Kidney tubule cell (primary cell): Measurements from ENCODE around the gene POLR2A.
A peak's percentile ranks its signal among the peaks of the same experiment; 100 is the strongest.
"Not testable (repeated sequence)": the region's sequence is repeated elsewhere in the genome, so short reads cannot be mapped to it uniquely, and the experiment has no call there.

ENCODE experiments used
- DNase-seq: peaks from one replicate; pipeline ENCODE4 v3.0.0-alpha.2; 2018; ENCODE audit warnings: low spot score

The POLR2A gene

GRCh38 chr17:7479213-7480088, 4.7 kb upstream of the POLR2A start, which contains the start of gene ZBTB4:
Gene ZBTB4, minus strand, starts transcription at chr17:7479631. Its CDS starts 12,830 bp downstream, at chr17:7466801.
- peak; percentile 60 for DNase-seq

DNA sequence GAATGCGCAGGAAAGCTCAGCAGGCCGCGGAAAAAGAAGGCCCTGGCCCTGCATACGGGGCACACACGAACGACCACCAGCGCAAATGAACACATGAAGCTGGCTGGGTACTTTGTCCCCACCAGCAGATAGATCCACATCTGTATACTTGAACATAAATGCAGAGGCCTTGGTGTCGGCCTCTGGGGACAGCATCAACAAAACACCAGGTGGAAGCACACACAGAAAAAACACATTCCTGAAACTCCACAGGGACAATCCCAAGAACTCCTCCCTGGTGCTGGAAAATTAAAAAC, 4.1 kb upstream of the POLR2A start:
- DNase-seq = no peak

DNA sequence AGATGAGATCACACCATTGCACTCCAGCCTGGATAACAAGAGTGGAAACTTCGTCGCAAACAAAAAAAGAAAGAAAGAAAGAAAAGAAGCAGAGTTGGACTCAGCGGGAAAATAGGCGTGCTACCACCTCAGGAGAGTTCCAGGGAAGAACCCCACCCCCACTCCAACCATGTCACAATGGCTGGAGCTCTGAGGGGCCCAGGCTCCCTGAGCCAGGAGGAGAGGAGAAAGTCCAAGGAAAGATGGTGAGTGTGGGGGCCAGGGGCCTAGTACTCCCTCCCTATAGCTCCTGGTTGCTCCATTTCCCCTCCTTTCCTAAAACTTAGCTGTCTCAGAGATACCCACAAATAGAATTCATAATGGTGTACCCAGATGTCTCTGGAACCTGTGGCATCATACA, 2.9 kb upstream of the POLR2A start, which contains the start of gene SLC35G6:
TSS of gene SLC35G6 (plus strand) at position 172 of the 400 bp plus-strand sequence. CDS start at position 243, 71 bp downstream.
- DNase-seq = not testable (repeated sequence)

- DNase-seq = not testable (repeated sequence)
Observed at GRCh38 chr17:7481842-7482741, 2.1 kb upstream of the POLR2A start.

DNA sequence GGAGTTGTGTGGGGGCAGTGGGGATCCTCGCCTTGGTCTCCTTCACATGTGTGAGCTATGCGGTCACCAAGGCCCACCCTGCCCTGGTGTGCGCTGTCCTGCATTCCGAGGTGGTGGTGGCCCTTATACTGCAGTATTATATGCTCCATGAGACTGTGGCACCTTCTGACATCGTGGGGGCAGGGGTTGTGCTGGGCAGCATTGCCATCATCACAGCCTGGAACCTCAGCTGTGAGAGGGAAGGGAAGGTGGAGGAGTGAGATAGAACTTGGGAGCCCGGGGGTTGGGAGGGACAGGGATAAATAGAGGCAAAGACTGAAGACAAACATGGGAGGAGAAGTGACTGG, 1.5 kb upstream of the POLR2A start:
- not testable (repeated sequence) for DNase-seq

DNA sequence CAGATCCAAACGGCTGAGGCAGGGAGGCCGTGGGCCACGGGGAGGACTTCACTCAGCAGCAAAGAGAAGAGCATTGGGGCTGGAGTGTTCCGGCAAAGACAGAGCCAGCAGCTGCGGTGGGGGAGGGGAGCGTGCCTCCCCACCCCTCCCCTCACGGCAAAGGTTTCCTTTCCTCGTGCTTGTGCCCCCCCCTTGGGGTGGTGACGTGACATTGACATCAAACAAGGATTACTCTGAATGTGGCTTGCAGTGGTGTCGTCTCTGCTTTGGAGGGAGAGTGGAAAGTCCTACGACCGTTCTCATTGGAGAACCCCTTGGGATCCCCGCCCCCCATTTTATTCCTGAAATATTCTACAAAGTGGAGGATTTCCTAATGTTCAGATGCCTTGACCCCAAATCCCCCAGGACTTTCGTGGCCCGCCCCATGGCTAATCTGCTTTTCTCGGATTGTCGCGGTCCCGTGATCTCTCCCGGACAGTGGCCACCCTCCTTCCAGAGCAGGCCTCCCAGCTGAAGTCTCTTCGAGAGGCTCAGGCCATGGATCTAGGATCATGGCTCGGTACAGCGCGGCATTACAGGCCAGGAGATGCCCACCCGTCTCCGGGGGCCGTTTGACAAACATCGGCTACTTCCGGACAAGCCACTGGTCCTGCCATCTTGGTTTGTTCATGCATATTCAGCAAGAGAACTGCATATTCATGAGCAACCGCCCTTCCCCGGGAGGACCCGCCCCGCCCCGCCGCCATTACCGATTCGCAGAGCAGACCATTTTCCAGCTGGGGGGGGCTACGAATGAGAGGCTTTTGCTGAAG, 705 bp upstream of the POLR2A start:
- DNase-seq = peak; percentile 93

- DNase-seq = no peak
Observed at GRCh38 chr17:7484919-7485377, 782 bp downstream of the POLR2A start.

DNA sequence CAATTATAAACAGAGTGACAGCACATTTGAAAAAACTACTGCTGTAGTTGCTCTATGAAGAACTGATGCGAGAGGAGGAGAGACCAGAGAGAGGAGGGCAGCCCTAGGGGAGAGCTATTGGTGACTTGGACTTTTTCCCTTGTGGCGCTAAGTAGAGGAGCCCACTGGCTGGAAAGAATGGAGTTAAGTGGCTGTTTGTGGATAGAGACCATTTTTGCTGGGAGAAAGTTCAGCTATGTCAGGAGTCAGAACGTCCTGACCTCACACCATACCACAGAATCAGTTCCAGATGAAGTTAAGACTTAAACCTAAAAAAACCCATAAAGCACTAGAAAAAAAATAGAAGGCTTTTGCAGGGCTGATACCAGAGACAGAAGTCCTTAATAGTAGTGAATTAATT, 2.0 kb downstream of the POLR2A start:
- DNase-seq = no peak

DNA sequence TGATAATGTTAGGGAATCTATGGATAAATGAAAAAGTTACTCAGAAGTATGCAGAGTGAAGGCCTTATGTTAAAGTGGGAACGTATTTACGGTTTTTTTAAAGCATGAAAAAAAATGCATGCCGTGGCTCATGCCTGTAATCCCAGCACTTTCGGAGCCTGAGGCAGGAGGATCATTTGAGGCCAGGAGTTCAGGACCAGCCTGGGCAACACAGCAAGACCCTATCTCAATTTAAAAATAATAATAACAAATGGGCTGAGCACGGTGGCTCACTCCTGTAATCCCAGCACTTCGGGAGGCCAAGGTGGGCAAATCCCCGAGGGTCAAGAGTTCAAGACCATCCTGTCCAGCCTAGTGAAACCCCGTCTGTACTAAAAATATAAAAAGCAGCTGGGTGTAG, 6.0 kb downstream of the POLR2A start:
- DNase-seq = no peak

DNA sequence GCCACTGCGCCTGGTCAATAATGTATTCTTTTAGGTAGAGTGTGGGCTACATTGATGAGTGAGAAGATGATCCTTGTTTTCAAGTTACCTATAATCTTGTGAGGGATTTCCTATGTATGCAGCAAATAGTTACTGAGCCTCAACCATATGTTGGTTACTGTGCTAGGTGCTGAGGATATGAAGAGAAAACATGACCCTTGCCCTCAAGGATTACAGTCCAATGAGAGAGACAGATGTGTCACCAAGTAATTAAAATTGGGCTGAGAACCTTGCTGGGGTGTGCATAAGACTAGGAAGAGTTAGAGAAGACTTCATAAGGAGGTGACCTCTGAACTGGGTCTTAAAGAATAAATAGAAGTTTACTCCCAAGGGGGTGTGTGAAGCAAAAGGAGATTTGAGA, 7.4 kb downstream of the POLR2A start:
- DNase-seq = no peak

DNA sequence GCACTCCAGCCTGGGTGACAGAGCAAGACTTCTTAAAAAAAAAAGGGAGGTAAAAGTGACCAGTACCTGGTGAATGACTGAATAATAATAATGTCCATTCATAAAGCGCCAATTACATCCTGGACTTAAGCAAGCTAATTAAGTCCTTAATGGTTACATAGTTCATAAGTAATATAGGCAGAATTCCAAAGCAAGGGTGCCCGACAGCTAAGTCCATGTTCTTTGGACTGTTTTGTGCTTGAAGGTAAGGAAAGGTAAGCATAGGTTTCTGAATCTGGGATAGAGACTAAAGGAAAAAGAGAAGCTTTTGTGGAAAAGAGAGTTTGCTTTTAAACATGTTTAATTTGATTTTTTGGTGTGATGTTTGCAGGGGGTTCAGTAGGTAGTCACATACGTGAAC, 9.8 kb downstream of the POLR2A start:
- DNase-seq = no peak

GRCh38 chr17:7495906-7496434, 11.8 kb downstream of the POLR2A start:
- DNase-seq = no peak

DNA sequence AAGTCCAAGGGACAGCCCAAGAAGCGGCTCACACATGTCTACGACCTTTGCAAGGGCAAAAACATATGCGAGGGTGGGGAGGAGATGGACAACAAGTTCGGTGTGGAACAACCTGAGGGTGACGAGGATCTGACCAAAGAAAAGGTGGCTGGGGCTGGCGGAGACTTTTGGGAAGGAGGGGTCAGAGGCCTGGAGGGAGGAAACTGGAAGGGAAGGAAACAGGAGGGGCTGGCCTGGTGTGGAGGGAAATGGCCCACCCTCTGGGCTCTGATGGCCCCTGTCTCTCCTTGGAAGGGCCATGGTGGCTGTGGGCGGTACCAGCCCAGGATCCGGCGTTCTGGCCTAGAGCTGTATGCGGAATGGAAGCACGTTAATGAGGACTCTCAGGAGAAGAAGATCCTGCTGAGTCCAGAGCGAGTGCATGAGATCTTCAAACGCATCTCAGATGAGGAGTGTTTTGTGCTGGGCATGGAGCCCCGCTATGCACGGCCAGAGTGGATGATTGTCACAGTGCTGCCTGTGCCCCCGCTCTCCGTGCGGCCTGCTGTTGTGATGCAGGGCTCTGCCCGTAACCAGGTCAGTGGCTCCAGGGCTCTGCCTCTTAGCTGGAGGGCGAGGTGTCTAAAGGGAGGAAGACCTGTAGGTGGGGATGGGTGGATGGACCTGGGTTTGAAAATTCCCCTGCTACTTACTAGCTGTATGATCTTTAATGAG, 12.5 kb downstream of the POLR2A start:
- no peak for DNase-seq

- DNase-seq = no peak
Observed at GRCh38 chr17:7497228-7497627, 13.1 kb downstream of the POLR2A start.

DNA sequence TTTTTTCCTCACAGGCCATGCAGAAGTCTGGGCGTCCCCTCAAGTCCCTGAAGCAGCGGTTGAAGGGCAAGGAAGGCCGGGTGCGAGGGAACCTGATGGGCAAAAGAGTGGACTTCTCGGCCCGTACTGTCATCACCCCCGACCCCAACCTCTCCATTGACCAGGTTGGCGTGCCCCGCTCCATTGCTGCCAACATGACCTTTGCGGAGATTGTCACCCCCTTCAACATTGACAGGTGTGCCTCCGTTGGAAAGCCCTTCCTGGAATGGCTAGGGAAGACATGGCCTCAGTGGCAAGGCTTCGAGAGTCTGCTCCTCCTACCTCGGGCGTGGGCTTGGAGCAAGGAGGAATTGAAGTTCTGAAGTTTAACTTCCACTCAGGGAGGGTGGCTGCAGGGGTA, 13.5 kb downstream of the POLR2A start:
- DNase-seq = no peak

DNA sequence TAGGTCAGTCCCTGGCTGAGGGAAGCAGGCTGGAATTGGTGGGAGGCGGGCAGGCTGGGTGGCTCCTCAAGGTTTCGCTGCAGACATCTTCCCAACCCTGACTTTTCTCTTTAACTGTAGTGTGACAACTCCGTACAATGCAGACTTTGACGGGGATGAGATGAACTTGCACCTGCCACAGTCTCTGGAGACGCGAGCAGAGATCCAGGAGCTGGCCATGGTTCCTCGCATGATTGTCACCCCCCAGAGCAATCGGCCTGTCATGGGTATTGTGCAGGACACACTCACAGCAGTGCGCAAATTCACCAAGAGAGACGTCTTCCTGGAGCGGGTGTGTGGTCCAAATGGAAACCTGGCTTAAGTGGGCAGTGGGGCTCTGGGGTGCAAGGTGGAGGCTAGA, 15.0 kb downstream of the POLR2A start:
- DNase-seq = no peak

DNA sequence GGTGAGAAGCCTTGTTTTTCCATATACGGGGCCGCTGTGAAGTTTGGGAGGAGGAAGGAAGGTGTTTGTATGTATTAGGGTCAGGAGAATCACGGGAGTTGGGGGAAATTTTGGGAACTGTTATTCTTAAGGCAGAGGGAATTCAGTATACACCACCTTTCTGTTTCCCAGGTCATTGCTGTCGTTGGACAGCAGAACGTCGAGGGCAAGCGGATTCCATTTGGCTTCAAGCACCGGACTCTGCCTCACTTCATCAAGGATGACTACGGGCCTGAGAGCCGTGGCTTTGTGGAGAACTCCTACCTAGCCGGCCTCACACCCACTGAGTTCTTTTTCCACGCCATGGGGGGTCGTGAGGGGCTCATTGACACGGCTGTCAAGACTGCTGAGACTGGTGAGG, 17.6 kb downstream of the POLR2A start:
- DNase-seq = no peak

GRCh38 chr17:7502171-7502847, 18.1 kb downstream of the POLR2A start:
- no peak for DNase-seq

GRCh38 chr17:7502987-7503386, 18.8 kb downstream of the POLR2A start:
- no peak for DNase-seq

- DNase-seq = no peak
Observed at GRCh38 chr17:7503521-7503920, 19.4 kb downstream of the POLR2A start.

DNA sequence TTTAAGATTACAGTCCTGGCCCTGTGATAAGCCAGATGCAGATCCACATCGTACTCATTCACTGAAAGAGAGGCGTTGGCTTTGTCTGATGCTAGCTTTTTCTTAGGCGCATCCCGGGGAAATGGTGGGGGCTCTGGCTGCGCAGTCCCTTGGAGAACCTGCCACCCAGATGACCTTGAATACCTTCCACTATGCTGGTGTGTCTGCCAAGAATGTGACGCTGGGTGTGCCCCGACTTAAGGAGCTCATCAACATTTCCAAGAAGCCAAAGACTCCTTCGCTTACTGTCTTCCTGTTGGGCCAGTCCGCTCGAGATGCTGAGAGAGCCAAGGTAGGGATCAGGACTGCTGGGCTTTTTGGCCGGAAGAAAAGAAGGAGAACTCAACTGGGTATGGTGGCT, 24.0 kb downstream of the POLR2A start:
- DNase-seq = no peak
